Breast epithelium (tissue), 4 donors: ENCODE results near the gene TXNRD1. TPM values are rescaled to one million over a fixed set of nuclear protein-coding genes. Genes with fewer than 3 reads are reported as not detected.
A peak's percentile ranks its signal among the peaks of the same experiment; 100 is the strongest.

Source experiments
- DNase-seq, 2 donors: peaks; one replicate each; pipeline ENCODE4 v3.0.0-alpha.2; 2019; ENCODE audit warnings: low spot score in 2 of 2
- H3K27ac ChIP-seq, 2 donors: fragments of 200-600 bp; sonication (generic) in 1 of 2; one replicate each; pipeline ENCODE4 v1.5.1; 2016 to 2019; ENCODE audit warnings: mild to moderate bottlenecking in 1 of 2
- H3K27me3 ChIP-seq, 2 donors: fragments of 200-600 bp; sonication (generic) in 1 of 2; one replicate each; pipeline versions ENCODE4 v1.5.1 to v1.6.0; 2017 to 2019; ENCODE audit warnings: control low read depth in 1 of 2, mild to moderate bottlenecking in 1 of 2
- H3K36me3 ChIP-seq: fragments of 200-600 bp; one replicate; pipeline ENCODE4 v1.5.1; 2019
- H3K4me1 ChIP-seq, 2 donors: fragments of 200-600 bp; sonication (generic); one replicate each; pipeline ENCODE4 v1.5.1; 2016 to 2019; ENCODE audit warnings: control low read depth in 1 of 2
- H3K4me3 ChIP-seq, 3 donors: fragments of 200-600 bp; sonication (generic); 1 replicate in 2 of 3; 2 replicates in 1 of 3; pipeline ENCODE4 v1.5.1; 2016 to 2019; ENCODE audit warnings: mild to moderate bottlenecking in 3 of 3, moderate library complexity in 2 of 3
- H3K9me3 ChIP-seq, 2 donors: fragments of 200-600 bp; sonication (generic) in 1 of 2; one replicate each; pipeline ENCODE4 v1.5.1; 2016 to 2019; ENCODE audit warnings: control low read depth in 1 of 2
- CTCF ChIP-seq, 3 donors: fragments of 450-650 bp; IDR thresholded peaks; one replicate each; pipeline ENCODE4 v1.5.1; 2016 to 2017; ENCODE audit warnings: antibody characterized with exemption in 3 of 3, mild to moderate bottlenecking in 3 of 3, moderate library complexity in 3 of 3
- POLR2A ChIP-seq: fragments of 450-650 bp; IDR thresholded peaks from one replicate; pipeline ENCODE4 v1.6.1; 2016; ENCODE audit warnings: antibody characterized with exemption, mild to moderate bottlenecking, moderate library complexity
- POLR2AphosphoS5 ChIP-seq, 3 donors: sonication (generic); formaldehyde crosslinking; IDR thresholded peaks; one replicate each; pipeline ENCODE4 v1.6.1; 2017; ENCODE audit warnings: antibody characterized with exemption in 3 of 3
- intact Hi-C: fragments of 100-400 bp; cut with DNase I; formaldehyde crosslinking; loops from one replicate; pipeline ENCODE4 v1.15.1; 2023; ENCODE audit warnings: low total_unique reads
- total RNA-seq, 3 donors: library from RNA; depleted of rRNA; stranded (reverse); fragments of >200 nt; gene quantifications; one replicate each; pipeline ENCODE4 v1.1.0, GENCODE V29; 2016

Gene TXNRD1
- total RNA-seq, 3 donors from 2014 or later = 60.2 to 137 (median 103) TPM

- DNase-seq = no peak
- no peak overlapping the region for H3K27ac ChIP-seq
- H3K36me3 ChIP-seq = no peaks in the 10 kb centered on the region
- intact Hi-C loops = no loop called here
- H3K4me3 ChIP-seq = no peak overlapping the region
- no peaks in the 10 kb centered on the region for H3K9me3 ChIP-seq
- TF ChIP-seq CTCF (IDR thresholded peaks at IDR 0.05) = no peak
- no peak for TF ChIP-seq POLR2A
- no peak for TF ChIP-seq POLR2AphosphoS5 (IDR thresholded peaks at IDR 0.05)
- no peaks in the 10 kb centered on the region for H3K4me1 ChIP-seq
- no peaks in the 10 kb centered on the region for H3K27me3 ChIP-seq
Measured at GRCh38 chr12:104273503-104273902, 57.9 kb downstream of the TXNRD1 start.

- DNase-seq = no peak
- Histone ChIP-seq H3K27ac (no peak overlapping the region), H3K27me3 (no peaks in the 10 kb centered on the region), H3K9me3 (no peaks in the 10 kb centered on the region), H3K36me3 (no peaks in the 10 kb centered on the region), H3K4me3 (no peak overlapping the region), H3K4me1 (no peaks in the 10 kb centered on the region)
- intact Hi-C loops = no loop called here
- TF ChIP-seq POLR2AphosphoS5 (IDR thresholded peaks at IDR 0.05) (no peak), POLR2A (no peak), CTCF (IDR thresholded peaks at IDR 0.05) (no peak)
Measured at GRCh38 chr12:104274811-104275210, 59.2 kb downstream of the TXNRD1 start.

DNA sequence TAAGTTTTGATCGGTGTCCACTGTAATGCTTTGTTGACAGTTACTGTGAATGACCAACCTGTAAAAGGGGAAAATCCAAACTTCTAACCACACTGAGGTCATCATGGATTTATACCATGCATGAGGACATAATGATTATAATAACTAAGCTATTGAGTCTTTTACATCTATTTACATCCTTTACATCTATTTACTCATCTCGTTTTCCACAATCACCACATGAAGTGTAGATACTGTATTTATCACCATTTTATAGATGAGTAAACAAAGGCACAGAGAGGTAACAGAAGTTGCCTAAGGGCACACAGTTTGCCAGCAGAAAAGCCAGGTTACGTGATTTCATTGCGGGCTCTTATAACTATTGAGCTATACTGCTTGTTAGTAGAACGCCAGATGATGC is 60.1 kb downstream of the TXNRD1 start:
- Histone ChIP-seq H3K27me3 (no peaks in the 10 kb centered on the region), H3K27ac (peak overlapping the region in 1 of 2 donors; percentile 72), H3K4me1 (no peaks in the 10 kb centered on the region), H3K36me3 (no peaks in the 10 kb centered on the region), H3K4me3 (peak overlapping the region in 1 of 3 donors; percentile 56), H3K9me3 (no peaks in the 10 kb centered on the region)
- TF ChIP-seq POLR2A = no peak
- TF ChIP-seq CTCF (IDR thresholded peaks at IDR 0.05) = no peak
- intact Hi-C loops = no loop called here
- no peak for DNase-seq

DNA sequence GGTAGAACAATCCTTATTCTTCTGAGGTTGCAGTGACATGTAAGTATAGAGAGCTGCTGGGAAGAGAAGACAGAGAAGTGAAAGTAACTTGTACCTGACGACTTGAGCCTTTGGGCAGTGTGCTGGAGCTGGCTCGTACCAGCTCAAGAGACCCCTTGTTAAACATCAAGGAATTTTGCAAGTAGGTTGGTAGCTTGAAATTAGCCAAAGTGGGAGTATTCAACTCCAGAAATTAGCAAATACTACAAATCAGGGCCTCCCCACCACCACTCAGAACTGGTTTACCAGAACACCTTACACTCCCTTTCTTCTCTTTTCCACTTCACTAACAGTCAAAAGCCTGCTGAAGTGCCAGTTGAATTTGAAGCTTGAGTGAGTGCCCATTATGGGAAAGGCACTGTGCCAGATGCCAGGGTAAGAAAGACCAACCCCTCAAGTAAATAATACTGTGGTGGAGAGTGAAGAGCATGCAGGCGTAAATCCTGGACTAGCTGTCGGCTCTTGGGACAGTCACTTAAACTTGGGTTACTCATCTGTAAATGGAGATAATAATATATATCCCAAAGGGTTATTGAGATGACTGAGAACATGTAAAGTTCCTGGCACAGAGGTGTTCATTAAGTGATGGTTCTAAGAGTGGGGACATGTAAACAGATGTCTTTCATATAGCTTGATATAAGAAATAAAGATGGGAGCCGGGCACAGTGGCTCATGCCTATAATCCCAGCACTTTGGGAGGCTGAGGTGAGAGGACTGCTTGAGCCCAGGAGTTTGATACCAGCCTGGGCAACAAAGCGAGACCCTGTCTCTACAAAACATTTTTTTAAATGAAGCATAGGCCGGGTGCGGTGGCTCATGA is 60.9 kb downstream of the TXNRD1 start:
- DNase-seq = no peak
- Histone ChIP-seq H3K27ac (peak overlapping the region; percentile 54 to 72), H3K36me3 (no peaks in the 10 kb centered on the region), H3K4me3 (peak overlapping the region in 2 of 3 donors; percentile 32 to 56), H3K27me3 (no peaks in the 10 kb centered on the region), H3K9me3 (no peaks in the 10 kb centered on the region), H3K4me1 (no peaks in the 10 kb centered on the region)
- intact Hi-C loops = no loop called here
- no peak for TF ChIP-seq CTCF (IDR thresholded peaks at IDR 0.05)
- no peak for TF ChIP-seq POLR2A
- no peak for TF ChIP-seq POLR2AphosphoS5 (IDR thresholded peaks at IDR 0.05)

GRCh38 chr12:104279164-104279563 is 63.6 kb downstream of the TXNRD1 start:
- Histone ChIP-seq H3K4me1 (no peaks in the 10 kb centered on the region), H3K27me3 (no peaks in the 10 kb centered on the region), H3K36me3 (no peaks in the 10 kb centered on the region), H3K4me3 (no peak overlapping the region), H3K9me3 (no peaks in the 10 kb centered on the region), H3K27ac (no peak overlapping the region)
- TF ChIP-seq CTCF (IDR thresholded peaks at IDR 0.05) (no peak), POLR2AphosphoS5 (IDR thresholded peaks at IDR 0.05) (no peak), POLR2A (no peak)
- DNase-seq = no peak
- intact Hi-C loops = no loop called here
